GM19467 (cell line): Measurements from ENCODE around the gene SGMS1.
"Not testable (repeated sequence)": the region's sequence is repeated elsewhere in the genome, so short reads cannot be mapped to it uniquely, and the experiment has no call there.

Source experiments
- ATAC-seq: cut with Tn5 transposase; IDR thresholded peaks from one replicate; pipeline ENCODE4 v1.9.1; 2021; ENCODE audit warnings: mild to moderate bottlenecking, moderate library complexity; ENCODE audit not compliant: unreplicated experiment

The SGMS1 gene

DNA sequence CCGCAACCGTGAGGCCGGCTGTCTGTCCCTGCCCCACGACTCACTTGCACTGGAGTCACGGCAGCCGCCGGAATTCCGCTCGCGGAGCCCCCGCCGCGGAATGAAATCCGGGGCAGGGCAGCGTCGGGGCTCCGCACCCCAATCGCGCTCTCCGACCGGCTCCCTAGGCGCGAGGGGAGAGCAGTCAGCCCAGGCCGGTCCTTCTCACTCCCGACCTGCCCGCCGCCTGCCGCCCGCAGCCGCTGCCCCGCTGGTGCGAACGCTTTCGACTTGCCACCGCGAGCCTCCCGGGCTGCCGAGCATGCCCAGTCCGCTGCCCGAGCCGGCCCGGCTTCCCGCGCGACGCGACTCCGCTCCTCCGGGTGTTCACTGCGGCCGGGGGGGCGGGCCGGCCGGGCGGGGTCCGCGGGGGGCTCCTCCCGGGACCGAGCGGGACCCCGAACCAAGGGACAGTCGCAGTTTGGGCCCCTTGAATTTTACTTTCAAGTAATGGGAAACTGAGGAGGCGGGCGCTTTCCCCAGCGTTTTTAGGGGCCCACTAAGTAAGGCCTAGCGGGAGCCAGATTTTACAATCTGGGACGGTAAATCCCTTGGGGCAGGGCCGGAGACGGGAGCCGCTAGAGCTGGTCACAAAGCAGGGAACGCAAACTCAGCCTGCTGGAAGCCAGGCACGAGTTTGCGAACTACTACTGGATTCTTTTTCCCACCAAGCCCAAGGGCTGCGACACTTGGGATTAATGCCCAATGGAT, at the start of gene SGMS1:
TSS of gene SGMS1 (minus strand) at position 294 of the 750 bp plus-strand sequence. CDS start 279,842 bp downstream, outside the sequence.
- peak; percentile 26 for ATAC-seq

DNA sequence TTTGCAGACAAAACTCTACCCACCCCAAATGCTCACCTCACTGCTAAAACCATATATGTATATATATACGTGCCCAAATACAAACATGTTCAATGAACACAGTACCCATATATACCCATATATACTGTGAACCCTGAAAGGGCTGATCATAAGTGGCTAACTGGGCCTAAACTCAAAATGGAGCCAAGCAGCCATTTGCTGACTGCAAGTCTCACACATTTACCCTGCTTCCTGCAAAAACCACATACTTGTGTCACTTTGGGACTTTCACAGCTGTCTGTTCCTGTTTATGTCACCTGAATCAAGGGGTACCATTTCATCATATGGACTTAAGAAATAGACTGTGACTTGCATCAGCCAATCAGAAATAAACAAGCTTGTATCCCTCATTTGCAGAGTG, 48.4 kb upstream of the SGMS1 start:
- ATAC-seq: not testable (repeated sequence)

DNA sequence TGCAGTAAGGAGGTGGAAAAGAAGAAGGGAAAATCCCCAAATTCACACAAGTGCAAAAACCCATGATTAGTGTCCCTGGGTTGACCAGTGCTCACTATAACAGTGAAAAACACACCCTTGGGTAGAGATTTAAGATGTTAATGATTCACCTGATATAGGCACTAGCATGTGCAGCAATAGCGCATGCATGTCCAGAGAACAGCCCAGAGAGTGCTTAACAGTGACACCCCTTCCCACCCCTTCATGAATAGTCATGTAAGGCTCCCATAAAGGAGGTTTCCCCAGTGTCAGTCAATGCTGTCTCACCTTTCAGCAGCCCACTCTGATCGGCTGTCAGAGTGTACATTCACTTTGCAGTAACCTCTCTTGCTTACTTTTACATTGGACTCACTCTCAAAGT, 47.9 kb upstream of the SGMS1 start:
- ATAC-seq: not testable (repeated sequence)

DNA sequence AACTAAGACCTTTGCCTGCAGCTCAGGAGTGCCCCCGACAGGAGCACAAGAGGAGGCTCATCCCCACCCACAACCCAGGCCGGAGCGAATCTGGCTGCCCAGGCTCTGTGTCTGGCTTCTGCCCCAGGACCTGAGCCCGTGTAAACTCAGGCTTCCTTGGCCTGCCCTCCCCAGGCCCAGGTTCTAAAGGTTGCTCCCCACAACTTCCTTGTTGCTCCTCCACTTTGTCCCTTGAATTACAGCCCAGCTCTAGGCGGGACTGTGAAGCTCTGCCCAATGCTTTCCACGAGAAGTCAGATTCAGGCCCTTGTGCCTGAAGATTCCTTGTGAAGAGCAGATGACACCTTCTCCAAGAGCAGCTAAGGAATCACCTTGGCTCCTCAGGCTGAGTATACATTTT, 46.2 kb upstream of the SGMS1 start:
- not testable (repeated sequence) for ATAC-seq

GRCh38 chr10:50667353-50667752, 43.6 kb upstream of the SGMS1 start:
- ATAC-seq: not testable (repeated sequence)

GRCh38 chr10:50662420-50662819, 38.7 kb upstream of the SGMS1 start:
- not testable (repeated sequence) for ATAC-seq

DNA sequence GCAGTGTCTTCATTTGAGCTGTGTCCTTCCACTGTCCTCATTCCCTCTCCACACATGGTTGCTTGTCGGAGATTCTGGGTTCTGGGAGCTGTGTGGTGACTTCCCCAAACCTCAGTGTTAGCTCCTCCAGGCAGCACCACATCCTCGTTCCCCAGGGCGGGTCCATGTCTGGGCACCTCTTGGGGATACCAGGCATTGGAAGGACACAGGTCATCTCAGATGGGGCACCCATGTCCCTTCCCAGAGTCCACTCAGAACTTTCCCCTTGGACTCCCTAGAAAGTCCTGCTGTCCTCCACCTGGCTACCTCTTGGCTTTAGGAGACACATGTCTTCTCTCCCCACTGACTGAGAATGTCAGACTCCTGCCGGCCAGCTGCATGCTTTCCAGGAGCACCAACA, 37.8 kb upstream of the SGMS1 start:
- not testable (repeated sequence) for ATAC-seq

DNA sequence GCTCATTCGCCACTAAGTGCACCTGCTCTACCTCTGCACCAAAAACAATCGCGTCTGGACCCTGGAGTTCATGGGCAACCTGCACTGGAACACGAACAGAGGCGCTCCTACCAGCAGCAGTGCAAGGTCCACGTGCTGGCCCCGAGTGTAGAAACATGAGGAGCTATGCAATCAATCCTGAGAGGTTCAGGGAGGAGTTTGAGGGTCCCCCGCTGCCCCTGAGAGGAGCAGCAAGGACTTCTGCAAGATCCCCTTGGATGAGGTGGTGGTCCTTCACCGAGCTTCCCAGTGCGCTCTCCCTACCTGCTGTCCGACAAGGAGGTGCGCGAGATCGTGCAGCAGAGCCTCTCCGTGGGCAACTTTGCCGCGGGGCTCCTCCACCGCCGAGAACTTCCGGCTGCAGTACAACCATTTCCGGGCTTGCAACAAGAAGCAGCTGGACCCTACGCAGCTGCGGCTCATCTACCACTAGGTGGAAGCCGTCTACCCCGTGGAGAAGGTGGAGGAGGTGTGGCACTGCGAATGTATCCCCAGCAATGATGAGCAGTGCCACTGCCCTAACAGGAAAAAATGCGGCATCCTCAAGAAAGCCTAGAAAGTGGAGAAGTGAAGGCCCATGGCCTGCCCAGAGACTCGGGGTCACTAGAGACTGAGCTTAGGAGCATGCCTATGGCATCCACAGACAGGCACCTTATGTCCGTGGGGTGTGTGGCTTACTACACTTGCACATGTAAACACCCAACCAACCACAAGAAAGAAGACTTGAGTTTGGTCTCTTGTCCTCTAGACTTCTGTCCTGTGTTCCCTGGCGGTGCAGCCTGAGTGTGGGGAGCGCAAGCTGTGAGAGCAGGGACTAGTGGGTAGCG, 36.3 kb upstream of the SGMS1 start:
- peak; percentile 97 for ATAC-seq

GRCh38 chr10:50659016-50659864, 35.5 kb upstream of the SGMS1 start:
- ATAC-seq: not testable (repeated sequence)

- no peak for ATAC-seq
These were observed 34.4 kb upstream of the SGMS1 start for GRCh38 chr10:50658165-50658564.

- no peak for ATAC-seq
These were observed 30.0 kb upstream of the SGMS1 start for GRCh38 chr10:50653758-50654157.

- ATAC-seq: no peak
These were observed 29.4 kb upstream of the SGMS1 start for GRCh38 chr10:50653142-50653541.

- no peak for ATAC-seq
These were observed 28.1 kb upstream of the SGMS1 start for GRCh38 chr10:50651808-50652207.

DNA sequence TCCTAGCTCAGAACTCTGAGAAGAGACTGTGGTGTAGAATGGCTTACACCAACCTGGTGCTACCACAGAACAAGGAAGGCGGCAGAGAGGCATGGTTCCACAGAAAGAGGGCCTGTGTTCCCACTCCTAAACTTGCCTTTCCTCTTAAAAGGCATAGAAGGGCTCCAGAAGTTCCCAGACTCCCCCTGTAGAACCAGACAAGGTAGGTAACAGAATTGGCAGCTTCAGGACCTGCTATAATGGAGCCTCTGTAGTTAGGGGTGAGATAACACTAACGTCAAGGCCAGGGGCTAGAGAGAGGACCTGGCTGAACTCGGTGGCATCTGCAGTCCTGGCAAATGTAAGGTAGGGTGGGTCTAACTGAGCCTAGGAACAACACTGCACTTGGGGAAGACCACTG, 26.7 kb upstream of the SGMS1 start:
- ATAC-seq: no peak

DNA sequence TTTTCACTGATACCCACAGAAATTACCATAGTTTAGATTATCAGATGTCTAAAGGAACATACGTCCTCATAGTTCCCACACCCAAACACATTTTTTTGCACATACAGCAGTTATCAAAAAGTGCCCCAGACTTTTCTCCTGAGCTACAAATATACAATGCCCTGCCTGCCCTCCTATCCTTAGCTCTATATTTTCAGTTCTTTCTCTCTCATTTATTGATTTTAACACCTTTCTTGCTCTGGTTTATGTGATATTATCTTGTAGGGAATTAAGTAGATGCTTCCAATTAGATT, 25.1 kb upstream of the SGMS1 start:
- no peak for ATAC-seq

- ATAC-seq: peak; percentile 75
These were observed 24.6 kb upstream of the SGMS1 start for GRCh38 chr10:50648089-50648934.

DNA sequence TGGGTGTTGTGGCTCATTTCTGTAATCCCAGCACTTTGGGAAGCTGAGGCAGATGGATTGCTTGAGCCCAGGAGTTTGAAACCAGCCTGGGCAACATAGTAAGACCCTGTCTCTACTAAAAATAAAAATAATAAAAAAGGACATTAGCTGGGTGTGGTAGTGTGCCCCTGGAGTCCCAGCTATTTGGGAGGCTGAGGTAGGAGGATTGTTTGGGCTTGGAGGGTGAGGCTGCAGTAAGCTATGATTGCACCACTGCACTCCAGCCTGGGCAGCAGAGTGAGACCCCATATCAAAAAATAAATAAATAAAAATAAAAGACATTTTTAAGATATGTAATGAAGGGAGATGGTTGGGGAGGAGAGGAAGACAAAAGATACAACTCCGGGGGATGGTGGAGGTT, 23.6 kb upstream of the SGMS1 start:
- ATAC-seq: not testable (repeated sequence)

DNA sequence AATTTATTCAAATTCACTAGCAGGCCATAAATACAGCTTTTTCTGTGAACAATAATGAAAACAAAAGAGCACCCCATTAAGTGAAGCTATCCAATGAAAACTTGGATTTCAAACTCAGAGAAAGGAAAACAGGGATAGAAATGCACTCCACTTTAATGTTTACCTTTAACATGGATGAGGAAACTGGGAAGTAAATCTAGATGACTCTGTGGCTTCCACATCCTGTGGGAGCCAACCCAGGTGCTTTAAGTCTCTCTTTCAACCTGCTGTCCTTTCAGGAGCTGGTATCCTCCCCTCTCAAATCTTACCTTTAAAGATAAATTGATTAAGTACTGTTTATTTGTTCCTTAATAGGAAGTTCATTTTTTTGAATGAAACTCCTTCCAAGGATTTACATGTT, 21.5 kb upstream of the SGMS1 start:
- no peak for ATAC-seq

- ATAC-seq: no peak
These were observed 17.9 kb upstream of the SGMS1 start for GRCh38 chr10:50641626-50642025.

DNA sequence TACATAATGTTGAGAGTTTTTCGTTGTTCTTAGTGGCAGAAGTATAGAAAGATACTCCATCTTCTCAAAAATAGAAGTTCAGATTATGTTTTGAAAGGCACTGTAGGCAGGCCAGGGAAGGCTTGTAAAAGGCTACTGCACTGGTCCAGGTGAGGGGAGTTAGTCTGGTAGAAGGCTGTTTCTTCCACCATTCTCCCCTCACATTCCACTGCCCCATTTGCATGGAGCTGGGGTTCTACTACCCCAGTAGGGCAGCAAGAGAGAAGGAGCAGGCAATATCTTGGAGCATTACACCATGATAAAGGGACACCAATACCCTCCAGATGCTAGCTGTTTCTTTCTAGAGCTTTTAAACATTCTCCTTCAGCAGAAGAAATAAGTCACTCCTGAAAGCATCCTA, 16.5 kb upstream of the SGMS1 start:
- ATAC-seq: no peak
